Coronary artery (tissue), 2 donors: ENCODE results near the gene BTAF1.

Experiments used
- DNase-seq: peaks from one replicate; pipeline ENCODE4 v3.0.0-alpha.2; 2017; ENCODE audit warnings: low spot score
- H3K27ac ChIP-seq, 2 donors: fragments of 200-600 bp; sonication (generic); one replicate each; pipeline ENCODE4 v1.5.1; 2016 to 2019
- H3K4me3 ChIP-seq: fragments of 200-600 bp; sonication (generic); 2 replicates; pipeline ENCODE4 v1.5.1; 2016; ENCODE audit warnings: mild to moderate bottlenecking, moderate library complexity
- CTCF ChIP-seq: fragments of 200-600 bp; sonication (generic); IDR thresholded peaks from one replicate; pipeline ENCODE4 v1.5.1; 2019; ENCODE audit warnings: antibody characterized with exemption

Gene BTAF1

DNA sequence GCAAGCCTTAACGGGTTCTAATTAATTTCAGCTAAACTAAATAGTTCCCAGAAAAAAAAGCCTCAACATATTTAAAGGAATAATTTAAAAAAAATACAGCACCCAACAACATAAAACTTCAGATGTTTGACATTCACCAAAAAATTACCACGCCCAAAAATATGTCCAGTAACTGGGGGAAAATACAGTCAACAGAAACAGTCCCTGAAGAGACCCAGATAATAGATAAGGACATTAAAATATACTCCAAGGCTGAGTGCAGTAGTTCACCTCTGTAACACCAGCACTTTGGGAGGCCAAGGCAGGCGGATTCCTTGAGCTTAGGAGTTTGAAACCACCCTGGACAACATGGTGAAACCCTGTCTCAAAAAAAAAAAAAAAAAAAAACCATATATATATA, 78.0 kb downstream of the BTAF1 start:
- no peak for TF ChIP-seq CTCF
- no peak for DNase-seq
- no peak overlapping the region for H3K27ac ChIP-seq

DNA sequence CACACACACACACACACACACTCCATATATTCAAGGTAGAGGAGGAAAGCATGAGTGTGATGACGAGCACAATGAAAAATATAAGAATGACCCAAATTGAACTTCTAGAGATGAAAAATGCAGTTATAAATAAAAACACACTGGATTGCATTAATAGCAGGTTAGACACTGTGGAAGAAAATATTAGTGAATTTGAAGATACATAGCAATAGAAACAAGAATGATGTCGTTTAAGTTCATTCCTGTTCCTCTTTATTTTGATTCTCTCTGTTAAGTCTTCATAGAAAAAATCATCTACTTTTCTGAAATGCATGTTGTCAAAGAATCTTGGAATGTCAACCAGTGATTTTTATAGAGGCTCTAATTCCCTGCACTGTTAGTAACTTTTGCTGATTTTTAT, 78.4 kb downstream of the BTAF1 start:
- Histone ChIP-seq H3K27ac (no peak overlapping the region), H3K4me3 (no peak overlapping the region)
- TF ChIP-seq CTCF = no peak
- no peak for DNase-seq

More for the DNA sequence above, 78.0 kb downstream of the BTAF1 start:
- H3K4me3 ChIP-seq = no peak overlapping the region

- no peak for TF ChIP-seq CTCF
- DNase-seq = no peak
- no peak overlapping the region for H3K4me3 ChIP-seq
Measured at GRCh38 chr10:92003258-92003657, 79.7 kb downstream of the BTAF1 start.

DNA sequence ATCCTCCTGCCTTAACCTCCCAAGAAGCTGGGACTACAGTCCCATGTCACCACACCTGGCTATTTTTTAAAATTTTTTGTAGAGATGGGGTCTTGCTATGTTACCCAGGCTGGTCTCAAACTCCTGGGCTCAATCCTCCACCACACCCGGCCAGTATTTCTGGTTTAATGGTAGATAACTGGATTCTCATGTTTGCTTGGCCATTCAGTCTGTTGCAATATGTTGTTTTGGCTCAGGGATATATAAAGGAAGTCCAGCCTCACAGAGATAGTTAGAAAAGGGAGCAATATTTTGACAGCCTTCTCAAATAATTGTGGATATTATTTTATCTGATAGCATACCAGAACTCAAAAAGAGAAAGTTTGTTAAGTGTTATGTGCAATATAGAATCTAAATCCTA, 82.4 kb downstream of the BTAF1 start:
- no peak overlapping the region for H3K4me3 ChIP-seq
- H3K27ac ChIP-seq = no peak overlapping the region
- DNase-seq = no peak
- TF ChIP-seq CTCF = no peak

More at GRCh38 chr10:92003258-92003657, 79.7 kb downstream of the BTAF1 start:
- H3K27ac ChIP-seq = no peak overlapping the region

DNA sequence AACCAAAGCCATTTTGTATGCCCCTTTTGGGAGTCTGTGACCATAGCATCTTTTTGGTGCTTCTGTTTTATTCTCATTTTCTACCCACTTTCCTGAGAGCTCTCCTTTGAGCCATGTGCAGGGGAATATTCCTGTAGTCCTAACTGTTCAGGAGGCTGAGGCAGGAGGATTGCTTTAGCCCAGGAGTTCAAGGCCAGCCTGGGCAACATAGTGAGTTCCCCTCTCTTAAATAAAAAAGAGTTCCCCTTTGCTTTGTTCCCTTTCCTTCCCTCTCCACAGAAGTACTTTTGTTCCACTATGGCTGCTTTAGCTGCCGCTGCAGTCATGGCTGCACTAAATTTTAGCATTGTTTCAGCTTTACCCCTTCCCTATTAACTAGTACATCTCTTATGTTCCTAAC, 85.9 kb downstream of the BTAF1 start:
- H3K4me3 ChIP-seq = no peak overlapping the region
- H3K27ac ChIP-seq = no peak overlapping the region
- DNase-seq = no peak
- TF ChIP-seq CTCF = no peak

DNA sequence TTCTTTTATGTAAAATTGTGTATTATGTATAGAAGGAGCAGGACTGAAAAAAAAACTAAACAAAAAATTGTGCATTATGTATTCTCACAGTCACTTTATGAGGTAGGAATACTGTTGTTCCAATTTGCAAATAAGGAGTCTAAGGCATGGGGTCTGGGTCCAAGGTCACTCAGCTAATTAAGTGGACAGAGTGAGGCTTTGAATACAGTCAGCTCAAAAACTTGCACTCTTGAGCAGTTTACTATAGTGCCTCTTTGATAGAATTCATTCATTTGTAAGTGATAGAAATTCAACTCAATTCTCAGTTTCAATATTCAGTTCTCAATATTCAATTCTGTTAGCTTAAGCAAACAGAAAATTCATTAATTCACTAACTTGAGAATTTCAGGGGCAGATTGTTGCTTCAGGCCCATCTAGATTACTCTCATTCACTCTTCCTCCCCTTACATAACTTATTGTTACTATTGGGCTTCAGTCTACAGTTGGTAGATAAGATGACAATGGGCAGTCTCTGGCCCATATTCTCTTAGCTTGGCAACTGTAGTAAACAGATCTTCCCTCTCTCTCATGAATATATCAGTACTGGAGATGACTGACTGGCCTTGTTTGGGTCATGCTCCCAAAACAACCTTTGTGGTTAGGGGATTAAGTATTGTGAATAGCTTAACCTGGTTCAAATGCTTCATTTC, 86.6 kb downstream of the BTAF1 start:
- DNase-seq = no peak
- no peak overlapping the region for H3K4me3 ChIP-seq
- TF ChIP-seq CTCF = no peak
- H3K27ac ChIP-seq = no peak overlapping the region

GRCh38 chr10:92011560-92012214, 88.1 kb downstream of the BTAF1 start:
- no peak overlapping the region for H3K27ac ChIP-seq
- no peak for TF ChIP-seq CTCF
- H3K4me3 ChIP-seq = no peak overlapping the region
- DNase-seq = no peak
